ENCODE results near the gene CPXM1.

CPXM1 gene

DNA sequence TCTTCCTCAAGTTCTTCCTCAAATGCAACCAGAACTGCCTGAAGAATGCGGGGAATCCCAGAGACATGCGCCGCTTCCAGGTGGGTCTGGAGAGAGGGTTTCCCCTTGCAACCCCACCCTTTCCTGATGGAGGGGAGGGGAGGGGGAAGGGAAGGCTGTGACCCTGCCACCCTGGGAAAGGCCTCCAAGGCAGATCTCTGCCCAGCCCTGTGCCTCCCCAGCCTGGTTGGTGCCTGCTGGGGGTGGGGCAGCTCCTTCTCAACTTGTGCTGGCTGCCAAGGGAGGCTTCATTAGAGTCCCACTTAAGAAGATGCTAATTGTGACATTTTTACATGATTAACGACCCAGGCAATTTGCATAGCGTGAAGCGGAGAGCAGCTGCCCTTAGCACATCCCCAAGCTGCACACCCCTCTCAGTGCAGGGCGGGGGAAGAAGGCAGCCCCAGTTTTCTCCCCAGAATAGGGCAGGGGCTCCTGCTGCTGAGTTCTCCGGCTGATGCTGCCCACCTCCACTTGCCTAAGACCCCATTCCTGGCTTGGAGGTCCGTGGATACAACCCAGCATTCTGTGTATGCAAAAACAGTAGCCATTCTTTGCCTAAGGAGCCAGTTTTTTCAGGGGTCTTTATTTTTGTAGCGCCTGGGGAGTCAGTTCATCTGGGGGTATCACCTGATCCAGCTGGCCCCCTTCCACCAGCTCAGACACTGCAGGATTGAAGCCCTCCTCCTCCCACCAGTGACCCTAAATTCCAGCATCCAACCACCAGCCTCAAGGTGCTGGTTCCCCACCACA is 51.7 kb downstream of the CPXM1 start:
- DNase-seq (ENCODE audit: low read depth): no peak

DNA sequence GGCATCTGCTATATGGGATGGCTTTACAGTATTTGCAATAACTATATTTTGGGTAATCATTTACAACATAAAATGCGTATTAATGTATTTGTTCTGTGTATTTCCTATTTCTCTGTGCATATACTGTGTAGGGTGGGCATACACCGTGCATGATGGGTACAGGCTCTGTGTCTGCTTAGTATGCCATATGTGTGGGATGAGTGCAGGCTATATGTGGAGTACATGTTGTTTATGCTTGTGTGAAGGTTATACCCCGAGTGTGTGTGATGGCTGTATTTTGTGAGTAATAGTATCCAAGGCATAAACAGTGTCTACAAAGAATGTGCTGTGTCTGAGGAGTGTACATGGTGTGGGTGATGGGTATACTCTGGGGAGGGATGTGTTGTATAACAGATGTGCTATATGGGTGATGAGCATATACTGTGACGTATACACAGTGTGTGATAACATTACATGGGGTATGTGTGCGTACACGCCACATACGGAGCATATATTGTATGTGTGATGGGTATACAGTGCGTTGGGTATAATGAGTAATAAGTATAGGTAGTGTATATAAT is 52.7 kb downstream of the CPXM1 start:
- no peak for DNase-seq (ENCODE audit: low read depth)

DNA sequence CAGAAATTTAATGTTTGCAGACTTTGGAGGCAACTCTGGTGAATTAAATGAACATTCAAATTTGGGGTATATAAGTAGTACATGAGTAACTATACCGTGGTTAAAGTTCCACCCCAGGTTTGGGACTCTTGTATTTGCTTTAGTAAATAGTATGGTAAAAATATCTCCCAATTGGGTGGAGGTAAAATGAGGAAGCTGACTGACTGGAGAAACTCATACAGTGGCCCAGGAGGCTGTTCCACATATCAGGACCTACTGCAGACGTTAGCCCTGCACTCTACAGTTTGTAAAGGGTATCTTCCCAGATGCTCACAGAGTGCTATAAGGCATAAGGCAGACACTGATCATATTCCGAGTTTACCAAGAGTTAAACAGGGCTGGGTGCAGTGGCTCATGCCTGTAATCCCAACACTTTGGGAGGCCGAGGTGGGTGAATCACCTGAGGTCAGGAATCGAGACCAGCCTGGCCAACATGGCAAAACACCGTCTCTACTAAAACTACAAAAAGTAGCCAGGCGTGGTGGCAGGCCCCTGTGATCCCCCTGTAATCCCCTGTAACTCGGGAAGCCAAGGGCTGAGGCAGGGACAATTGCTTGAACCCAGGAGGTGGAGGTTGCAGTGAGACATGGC is 53.7 kb downstream of the CPXM1 start:
- DNase-seq (ENCODE audit: low read depth): no peak

DNA sequence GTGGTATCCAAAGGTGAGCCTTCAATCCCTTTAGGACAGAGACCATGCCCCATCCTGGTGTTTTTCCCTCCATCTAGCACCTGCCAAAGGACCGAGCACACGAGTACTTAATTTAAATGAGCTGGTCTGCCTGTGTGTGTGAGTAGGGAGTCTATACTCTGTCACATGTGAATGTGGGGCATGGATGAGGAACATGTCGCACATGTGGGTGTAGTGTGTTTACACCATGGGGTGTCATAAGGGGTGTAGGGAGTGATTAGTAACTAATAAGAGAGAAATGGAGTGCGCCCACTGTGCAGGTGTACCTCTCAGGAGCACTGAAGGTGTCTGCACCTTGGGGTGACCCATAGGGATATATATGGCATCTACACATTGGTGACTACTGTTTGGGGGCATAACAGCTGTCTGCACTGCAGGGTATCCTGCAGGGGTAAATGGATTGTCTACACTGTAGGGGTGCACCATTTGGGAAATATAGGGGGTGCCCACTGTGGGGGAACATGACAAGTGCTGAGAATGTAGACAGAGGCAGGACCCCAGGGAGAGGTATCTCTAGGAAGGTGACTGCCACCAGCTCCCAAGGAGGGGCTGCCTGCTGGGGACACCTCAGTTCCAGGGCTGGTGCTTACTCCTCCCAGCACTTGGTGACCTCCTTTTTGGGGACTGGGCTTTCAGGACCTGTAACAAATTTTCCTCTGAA is 54.3 kb downstream of the CPXM1 start:
- DNase-seq (ENCODE audit: low read depth): no peak

DNA sequence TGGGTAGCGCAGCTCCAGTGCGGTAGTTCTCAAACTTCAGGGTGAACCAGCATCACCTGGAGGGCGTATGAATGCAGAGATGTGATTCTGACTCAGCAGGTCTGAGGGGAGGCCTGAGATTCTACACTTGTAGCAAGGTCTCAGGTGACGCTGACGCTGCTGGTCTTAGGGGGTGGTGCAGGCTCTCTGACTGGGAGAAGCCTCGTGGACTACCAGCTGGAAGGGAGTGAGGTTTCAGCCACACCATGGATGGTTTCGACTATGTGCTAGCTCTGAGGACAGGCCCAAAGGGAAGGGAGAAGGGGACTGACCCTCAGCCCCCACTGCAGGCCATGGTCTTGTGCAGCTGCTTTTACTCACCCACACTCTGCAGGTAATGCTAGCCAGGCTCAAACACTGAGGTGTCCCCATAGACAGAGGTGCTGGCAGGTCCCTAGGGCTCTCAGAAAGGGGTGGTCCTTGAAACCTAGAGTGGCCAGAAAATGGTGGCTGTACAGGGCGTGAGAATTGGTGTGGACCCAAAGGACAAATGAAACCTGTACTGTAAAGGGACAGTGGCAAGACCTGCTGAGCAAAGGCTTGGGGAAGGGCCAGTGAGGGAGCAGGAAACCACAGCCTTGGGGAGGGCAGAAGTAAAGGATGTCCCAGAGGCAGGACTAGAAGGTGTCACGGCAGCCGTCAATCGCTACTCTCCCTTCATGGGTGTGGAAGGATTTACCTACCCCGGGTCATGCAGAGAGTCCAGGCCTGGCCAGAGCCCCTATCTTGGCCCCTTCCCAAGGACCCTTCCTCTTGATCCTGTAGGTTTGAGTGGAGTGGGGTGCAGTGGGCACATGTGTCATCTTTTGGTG is 55.1 kb downstream of the CPXM1 start:
- DNase-seq (ENCODE audit: low read depth): no peak
